HG03565 (cell line): ENCODE measurements around the gene MUC3A.
A peak's percentile ranks its signal among the peaks of the same experiment; 100 is the strongest.
"Not testable (repeated sequence)": the region's sequence is repeated elsewhere in the genome, so short reads cannot be mapped to it uniquely, and the experiment has no call there.

Experiments used
- ATAC-seq: cut with Tn5 transposase; IDR thresholded peaks from one replicate; pipeline ENCODE4 v1.9.1; 2021; ENCODE audit warnings: mild to moderate bottlenecking, moderate library complexity; ENCODE audit not compliant: unreplicated experiment

Gene MUC3A

DNA sequence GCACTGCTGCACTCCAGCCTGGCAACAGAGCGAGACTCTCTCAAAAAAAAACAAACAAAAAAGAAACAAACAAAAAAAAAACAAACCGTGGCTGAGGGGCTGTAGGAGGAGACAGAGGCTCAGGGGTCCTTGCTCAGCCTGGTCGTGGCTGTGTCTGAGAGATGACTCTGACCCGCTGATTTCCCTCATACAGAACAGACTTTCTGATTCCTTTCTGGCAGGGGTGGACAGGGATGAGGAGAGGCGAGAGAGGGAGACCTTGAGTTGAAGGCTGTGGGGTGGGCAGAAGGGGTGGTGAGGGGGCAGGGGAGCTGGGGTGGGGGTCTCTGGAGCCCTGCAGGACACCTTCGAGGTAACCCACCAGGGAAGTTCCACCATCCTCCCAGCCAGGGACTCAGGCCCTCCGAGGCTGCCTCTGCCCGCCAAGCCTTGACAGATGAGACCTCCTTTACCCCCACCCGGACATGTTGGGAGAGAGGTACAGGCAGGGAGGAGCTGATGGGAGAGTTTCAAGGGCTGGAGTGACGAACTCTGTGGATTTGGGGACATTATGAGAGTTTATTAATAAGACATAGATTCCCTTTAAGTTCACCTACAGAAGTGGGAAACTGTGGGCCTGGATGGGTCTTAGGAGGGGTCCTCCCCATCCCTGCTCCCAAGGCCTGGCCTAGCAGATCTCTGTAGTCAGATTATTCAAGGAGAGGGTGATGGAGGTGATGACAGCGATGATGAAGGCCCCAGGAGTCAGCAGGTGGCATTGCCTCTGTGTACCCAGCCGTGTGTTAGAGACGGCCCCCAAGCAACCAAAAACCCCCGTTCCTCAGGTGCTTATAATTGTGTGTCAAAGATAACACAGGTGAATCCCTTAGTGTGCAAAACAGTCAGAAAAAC lies 22.0 kb downstream of the MUC3A start:
- ATAC-seq: no peak

DNA sequence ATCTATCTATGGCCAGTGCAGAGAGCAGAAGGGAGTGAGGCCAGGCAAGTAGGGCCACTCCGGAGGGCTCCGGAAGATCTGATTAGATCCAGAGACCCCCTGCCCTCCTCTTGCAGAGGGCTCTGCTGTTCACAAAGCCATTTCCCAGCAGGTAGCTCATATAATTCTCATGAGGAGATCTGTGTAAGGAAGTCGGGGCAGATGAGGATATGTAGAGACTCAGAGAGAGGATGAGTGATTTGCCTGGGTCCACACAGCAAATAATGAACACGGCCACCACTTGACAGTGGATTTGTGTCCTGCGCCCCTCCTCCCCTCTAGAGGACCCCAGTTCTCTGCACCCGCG lies 22.6 kb downstream of the MUC3A start:
- no peak for ATAC-seq

DNA sequence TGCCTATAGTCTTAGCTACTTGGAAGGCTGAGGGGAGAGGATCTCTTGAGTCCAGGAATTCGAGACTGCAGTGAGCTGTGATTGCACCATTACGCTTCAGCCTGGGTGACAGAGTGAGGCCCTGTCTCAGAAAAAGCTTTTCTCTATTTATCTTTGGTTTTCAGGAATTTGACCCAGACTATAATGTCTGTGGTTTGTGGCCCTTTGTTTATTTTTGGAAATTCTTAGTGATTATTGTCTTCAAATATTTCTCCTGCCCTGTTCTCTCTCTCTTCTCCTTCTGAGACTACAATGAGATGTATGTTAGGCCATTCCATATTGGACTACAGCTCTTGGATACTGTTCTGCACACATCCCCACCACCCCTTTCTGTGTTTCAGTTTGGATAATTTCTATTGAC lies 24.7 kb downstream of the MUC3A start:
- no peak for ATAC-seq

DNA sequence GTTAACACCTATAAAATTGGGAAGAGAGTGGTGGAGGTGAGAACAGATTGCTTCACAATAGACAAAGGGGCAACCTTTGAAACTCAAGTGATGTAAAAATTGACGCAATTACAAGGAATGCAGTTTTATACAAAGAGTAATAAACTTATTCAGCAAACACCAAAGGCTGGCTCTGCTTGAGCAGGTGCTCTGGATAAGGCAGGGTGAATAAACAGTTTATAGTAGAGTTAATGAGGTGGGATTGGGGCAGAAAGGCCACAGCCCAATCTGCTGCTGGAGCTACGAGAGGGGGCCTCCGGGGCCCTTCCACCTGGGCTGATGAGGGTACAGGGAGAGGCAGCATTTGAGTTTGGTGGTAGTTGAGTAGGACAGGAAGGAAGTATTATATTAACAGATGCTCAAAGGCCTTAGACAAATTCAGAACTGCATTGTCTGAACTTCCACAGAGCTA lies 26.1 kb downstream of the MUC3A start:
- no peak for ATAC-seq

DNA sequence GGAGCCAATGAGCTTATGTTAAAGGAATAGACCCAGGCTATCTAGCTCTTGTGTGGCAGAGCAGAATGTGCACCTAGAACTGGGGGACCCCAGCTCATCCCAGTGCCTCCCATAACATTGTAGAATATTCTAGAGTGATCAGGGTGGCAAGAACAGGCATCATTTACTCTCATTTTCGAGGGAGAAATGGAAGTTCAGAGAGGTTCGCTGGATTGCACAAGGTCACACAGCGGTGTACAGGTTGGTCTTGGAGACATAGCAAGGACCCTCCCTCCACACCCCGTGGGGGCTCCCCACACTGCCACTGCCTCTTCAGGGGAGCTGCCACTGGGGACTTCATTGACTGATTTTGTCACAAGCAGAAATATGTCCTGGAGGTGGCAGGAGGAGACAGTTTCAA lies 29.0 kb downstream of the MUC3A start:
- ATAC-seq: no peak

DNA sequence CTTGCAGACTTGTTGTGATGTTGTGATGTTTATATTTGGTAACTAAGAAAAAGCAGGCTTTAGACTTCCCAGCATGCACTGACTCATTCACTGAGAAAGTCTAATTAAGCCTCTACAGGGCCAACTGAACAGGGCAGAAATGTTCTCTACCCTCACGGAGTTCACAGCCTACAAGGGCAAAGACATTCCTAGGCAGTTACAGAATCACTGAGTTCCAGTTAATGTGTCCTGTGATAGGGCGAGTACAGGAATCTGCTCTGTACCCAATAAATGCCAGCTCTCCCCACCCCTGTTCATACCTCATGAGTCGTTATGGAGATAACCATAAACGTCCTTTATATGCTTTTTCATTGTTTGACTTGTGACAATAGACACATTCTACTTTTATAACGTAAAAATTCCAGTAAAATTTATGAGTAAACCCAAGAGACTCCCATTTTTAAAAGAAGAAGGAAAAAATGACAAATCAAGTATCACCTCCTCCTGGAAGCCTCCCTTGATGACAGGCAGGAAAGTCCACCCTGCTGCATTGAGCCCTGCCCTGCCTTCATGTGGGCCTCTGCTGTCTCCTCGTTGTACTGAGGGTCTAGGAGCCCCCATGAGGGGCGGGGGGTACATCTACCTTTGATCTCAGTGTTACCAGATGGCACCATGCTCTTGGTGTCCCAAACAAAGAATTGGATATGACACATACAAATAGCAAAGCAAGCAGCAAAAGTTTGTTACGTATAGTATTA lies 34.3 kb downstream of the MUC3A start:
- ATAC-seq: no peak

DNA sequence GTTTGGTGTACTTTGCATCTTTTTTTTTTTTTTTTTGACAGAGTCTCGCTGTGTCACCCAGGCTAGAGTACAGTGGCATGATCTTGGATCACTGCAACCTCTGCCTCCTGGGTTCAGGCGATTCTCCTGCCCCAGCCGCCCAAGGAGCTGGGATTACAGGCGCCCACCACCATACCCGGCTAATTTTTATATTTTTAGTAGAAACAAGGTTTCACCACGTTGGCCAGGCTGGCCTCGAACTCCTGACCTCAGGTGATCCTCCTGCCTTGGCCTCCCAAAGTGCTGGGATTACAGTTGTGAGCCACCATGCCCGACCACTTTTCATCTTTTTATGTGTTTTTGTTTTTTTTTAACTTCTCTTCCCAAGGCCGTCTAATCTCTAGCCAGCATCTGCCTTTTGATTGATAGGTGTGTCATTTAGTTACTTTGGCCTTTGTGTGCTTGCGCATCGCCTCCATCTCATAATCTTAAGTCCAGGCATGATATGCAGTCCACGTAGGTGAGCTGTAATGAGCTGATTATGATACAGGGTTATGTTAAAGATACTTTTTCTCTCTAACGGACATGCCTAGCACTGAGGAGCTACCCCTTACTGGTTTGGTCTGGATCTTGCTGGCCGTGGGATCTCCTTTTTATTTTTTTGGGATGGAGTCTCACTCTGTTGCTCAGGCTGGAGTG lies 35.0 kb downstream of the MUC3A start:
- ATAC-seq: not testable (repeated sequence)

DNA sequence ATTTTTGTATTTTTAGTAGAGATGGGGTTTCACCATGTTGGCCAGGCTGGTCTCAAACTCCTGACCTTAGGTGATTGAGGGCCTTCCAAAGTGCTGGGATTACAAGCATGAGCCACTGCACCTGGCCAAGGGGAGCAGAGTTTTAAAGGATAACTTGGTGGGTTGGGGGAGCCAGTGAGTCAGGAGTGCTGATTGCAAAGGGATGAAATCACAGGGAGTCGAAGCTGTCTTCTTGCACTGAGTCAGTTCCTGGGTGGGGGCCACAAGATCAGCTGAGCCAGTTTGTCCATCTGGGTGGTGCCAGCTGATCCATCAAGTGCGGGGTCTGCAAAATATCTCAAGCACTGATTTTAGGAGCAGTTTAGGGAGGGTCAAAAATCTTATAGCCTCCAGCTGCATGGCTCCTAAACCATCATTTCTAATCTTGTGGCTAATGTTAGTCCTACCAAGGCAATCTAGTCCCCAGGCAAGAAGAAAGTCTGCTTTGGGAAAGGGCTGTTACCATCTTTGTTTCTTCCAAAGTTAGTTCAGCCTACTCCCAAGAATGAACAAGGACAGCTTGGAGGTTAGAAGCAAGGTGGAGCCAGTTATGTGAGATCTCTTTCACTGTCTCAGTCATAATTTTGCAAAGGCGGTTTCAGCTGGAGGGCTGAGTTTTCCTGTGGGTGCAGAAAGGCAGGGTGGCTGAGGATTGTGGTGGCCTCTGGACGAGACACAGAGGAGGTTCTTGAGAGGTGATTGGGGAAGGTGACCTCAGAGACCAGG lies 35.9 kb downstream of the MUC3A start:
- ATAC-seq: not testable (repeated sequence)

DNA sequence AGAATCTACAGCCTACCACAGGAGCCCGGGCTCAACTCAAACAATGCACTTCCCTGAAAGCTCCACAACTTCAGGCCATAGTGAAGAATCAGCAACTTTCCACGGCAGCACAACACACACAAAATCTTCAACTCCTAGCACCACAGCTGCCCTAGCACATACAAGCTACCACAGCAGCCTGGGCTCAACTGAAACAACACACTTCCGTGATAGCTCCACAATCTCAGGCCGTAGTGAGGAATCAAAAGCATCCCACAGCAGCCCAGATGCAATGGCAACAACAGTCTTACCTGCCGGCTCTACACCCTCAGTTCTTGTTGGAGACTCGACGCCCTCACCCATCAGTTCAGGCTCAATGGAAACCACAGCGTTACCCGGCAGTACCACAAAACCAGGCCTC lies 42.3 kb downstream of the MUC3A start:
- no peak for ATAC-seq

DNA sequence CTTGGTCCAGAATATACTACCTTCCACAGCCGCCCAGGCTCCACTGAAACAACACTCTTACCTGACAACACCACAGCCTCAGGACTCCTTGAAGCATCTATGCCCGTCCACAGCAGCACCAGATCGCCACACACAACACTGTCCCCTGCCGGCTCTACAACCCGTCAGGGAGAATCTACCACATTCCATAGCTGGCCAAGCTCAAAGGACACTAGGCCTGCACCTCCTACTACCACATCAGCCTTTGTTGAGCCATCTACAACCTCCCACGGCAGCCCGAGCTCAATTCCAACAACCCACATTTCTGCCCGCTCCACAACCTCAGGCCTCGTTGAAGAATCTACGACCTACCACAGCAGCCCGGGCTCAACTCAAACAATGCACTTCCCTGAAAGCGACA lies 42.9 kb downstream of the MUC3A start:
- ATAC-seq: not testable (repeated sequence)

DNA sequence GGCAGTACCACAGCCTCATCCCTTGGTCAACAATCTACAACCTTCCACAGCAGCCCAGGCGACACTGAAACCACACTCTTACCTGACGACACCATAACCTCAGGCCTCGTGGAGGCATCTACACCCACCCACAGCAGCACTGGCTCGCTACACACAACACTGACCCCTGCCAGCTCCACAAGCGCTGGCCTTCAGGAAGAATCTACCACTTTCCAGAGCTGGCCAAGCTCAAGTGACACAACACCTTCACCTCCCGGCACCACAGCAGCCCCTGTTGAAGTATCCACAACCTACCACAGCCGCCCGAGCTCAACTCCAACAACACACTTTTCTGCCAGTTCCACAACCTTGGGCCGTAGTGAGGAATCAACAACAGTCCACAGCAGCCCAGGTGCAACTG lies 45.3 kb downstream of the MUC3A start:
- ATAC-seq: not testable (repeated sequence)

DNA sequence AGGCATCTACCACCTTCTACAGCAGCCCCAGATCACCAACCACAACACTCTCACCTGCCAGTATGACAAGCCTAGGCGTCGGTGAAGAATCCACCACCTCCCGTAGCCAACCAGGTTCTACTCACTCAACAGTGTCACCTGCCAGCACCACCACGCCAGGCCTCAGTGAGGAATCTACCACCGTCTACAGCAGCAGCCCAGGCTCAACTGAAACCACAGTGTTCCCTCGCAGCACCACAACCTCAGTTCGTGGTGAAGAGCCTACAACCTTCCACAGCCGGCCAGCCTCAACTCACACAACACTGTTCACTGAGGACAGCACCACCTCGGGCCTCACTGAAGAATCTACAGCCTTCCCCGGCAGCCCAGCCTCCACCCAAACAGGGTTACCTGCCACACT lies 49.2 kb downstream of the MUC3A start:
- not testable (repeated sequence) for ATAC-seq

DNA sequence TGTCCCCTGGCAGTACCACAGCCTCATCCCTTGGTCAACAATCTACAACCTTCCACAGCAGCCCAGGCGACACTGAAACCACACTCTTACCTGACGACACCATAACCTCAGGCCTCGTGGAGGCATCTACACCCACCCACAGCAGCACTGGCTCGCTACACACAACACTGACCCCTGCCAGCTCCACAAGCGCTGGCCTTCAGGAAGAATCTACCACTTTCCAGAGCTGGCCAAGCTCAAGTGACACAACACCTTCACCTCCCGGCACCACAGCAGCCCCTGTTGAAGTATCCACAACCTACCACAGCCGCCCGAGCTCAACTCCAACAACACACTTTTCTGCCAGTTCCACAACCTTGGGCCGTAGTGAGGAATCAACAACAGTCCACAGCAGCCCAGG lies 50.0 kb downstream of the MUC3A start:
- not testable (repeated sequence) for ATAC-seq

DNA sequence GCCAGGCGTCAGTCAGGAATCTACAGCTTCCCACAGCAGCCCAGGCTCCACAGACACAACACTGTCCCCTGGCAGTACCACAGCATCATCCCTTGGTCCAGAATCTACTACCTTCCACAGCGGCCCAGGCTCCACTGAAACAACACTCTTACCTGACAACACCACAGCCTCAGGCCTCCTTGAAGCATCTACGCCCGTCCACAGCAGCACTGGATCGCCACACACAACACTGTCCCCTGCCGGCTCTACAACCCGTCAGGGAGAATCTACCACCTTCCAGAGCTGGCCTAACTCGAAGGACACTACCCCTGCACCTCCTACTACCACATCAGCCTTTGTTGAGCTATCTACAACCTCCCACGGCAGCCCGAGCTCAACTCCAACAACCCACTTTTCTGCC lies 50.7 kb downstream of the MUC3A start:
- not testable (repeated sequence) for ATAC-seq

DNA sequence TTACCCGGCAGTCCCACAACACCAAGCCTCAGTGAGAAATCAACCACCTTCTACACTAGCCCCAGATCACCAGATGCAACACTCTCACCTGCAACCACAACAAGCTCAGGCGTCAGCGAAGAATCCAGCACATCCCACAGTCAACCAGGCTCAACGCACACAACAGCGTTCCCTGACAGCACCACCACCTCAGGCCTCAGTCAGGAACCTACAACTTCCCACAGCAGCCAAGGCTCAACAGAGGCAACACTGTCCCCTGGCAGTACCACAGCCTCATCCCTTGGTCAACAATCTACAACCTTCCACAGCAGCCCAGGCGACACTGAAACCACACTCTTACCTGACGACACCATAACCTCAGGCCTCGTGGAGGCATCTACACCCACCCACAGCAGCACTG lies 53.0 kb downstream of the MUC3A start:
- ATAC-seq: not testable (repeated sequence)

DNA sequence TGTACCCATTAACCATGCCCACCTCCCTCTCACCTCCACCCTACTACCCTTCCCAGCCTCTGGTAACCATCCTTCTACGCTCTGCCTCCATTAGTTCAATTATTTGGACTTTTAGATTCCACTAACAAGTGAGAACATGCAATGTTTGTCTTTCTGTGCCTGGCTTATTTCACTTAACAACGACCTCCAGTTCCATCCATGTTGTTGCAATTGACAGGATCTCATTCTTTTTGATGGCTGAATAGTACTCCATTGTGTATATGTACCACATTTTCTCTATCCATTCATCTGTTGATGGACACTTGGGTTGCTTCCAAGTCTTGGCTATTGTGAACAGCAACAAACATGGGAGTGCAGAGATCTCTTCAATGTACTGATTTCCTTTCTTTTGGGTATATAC lies 58.0 kb downstream of the MUC3A start:
- ATAC-seq: not testable (repeated sequence)

DNA sequence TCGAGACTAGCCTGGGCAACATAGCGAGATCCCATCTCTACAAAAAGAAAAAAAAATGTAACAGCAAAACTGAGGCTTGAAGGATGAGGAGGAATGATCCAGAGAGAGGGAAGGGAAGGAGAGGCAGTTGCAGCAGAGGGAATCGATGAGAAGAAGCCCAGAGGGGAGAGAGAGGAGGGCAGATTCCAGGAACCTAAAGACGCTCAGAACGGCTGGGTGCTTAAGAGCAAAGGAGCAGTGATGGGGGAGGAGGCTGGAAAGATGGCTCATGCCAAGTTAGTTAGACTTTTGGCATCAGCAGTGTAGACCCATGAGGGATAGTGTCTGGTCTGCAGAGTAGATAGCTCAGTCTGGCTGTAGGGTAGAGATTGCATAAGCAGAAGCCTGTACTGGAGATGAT lies 60.3 kb downstream of the MUC3A start:
- no peak for ATAC-seq

DNA sequence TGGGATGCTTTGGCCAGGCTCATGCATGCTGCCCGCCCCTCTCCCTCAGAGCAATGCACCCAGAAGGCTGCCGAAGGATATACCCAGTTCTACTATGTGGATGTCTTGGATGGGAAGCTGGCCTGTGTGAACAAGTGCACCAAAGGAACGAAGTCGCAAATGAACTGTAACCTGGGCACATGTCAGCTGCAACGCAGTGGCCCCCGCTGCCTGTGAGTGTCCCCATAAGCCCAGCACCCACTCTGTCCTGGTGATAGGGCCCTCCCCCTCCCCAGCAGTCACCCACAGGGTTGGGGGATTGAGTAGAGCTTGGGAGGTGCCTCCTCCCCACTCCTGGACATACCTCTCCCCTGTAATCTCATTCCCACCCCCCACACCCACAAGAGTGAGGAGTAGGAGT lies 63.6 kb downstream of the MUC3A start:
- ATAC-seq: no peak

DNA sequence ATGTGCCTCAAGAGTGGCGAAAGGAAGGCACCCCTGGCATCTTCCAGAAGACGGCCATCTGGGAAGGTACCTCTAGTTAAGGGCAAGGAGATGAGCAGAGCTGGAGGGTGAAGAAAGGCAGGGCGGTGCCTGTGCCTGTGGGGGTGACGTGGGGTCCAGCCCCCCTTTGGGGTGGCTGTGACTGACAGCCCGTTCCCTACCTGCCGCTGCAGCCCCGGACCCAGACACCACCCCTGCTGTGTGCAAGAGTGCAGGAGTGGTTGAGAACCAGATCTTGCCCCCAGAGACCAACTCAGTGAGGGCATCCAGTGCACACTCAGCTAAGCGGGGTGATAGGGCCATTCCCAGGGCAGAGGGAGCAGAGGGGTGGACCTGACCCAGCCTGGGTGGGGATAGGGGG lies 66.3 kb downstream of the MUC3A start:
- ATAC-seq: no peak

DNA sequence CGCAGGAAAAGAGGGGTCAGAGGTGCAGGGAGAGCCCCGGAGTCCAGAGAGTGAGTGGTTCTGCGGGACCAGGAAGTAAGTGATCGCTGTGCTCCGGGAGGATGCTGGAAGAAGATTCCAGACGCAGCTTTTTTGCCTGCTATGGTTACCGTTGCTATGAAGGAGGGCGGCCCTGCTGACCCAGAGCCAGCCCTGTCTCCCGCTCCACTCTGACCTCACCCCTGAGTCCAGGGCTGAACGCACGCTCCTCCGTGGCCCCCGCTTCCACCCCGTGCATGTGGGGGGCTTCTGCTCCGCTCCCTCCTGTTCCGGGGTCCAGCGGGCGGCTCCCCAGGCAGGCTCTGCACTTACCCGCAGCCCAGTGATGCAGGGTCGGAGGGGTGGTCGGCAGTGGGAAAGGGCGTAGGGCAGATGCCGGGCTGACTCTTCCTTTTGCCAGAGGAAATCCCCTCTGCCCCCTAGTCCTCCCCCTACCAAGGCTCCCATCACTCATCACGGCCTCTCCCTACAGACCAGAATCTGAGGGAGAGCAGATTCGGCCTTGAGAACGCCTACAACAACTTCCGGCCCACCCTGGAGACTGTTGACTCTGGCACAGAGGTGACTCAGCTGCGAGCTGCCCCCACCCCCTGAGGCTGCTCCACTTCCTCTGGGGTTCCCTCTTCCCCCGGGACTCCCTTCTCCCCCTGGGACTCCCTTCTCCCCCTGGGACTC lies 67.9 kb downstream of the MUC3A start:
- peak; percentile 64 for ATAC-seq
